Posterior cingulate gyrus (tissue), 11 donors: ENCODE measurements around the gene SNRNP200.

Source experiments
- DNase-seq, 10 donors: peaks; one replicate each; pipeline versions ENCODE4 v3.0.0 to v3.0.0-alpha.2; 2020 to 2021; ENCODE audit warnings: mixed read lengths in 3 of 10
- intact Hi-C: fragments of 100-400 bp; cut with DNase I; formaldehyde crosslinking; loops from one replicate; pipeline ENCODE4 v1.15.1; 2023

SNRNP200 gene

DNA sequence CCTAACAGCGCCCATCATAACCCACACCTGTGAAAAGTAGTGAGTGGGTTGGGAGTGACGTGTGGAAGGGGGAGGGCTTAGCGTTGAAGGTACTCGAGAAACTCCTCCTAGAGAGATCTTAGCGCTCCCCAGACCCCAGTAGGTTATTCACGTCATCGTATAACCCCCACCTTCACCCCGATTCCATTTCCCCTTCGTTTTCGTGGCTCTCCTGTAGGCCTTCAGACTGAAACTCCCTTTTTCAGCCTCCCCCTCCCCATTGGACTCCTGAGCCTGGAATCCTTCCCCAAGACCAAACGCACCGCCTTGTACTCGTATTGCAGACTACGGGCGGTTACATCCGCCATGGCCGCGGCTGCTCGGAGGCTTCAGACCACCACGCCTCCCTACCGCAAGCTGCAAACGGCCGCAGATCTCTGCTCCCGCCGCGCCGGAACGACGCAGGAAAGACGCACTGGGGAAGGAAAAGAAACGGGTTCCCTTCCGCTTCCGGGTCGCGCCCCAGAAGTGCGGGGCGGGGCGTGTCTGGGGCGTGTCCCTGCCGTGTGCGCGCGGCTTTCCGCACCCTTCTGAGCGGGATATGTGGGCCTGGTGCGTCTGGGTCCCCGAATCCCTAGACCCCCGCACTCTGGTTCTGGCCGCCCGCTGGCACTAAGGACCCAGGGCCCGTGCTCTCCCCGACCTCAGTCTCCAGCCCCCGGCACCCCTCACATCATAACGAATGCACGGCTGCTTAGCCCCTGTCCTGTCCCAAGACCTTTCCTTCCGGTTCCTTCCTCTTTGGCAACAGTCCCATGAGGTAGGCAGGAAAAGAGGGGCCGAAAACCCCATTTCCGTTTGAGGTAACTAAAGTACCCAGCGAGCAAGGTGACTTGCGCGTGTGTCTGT is at the start of gene SNRNP200:
SNRNP200 (minus strand) TSS at position 456 of the 888 bp plus-strand sequence; CDS start at position 347, 109 bp downstream.
- intact Hi-C loops, result loop anchor here (1.0 kb wide), 2 partner anchors 39 to 204 kb away; partner anchors contain the start of gene CIAO1
- DNase-seq, result peak; percentile 86 to 99 (median 92)

DNA sequence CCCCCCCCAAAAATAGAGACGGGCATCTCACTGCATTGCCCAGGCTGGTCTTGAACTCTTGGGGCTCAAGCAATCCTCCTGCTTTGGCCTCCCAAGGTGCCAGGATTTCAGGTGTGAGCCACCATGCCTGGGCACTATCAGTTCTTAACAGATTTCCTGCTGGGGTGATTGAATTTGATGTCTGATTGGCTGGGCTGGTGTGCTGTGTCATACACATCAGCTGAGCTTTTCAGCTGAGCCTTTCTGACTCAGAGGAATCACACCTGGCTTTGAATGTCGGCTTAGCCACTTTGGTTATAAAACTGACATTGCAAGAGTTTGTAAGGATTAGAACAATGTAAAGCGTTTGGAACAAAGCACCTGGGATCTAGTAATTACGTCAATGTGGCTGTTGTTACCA is 49.1 kb upstream of the SNRNP200 start:
- intact Hi-C loops, result no loop called here

DNA sequence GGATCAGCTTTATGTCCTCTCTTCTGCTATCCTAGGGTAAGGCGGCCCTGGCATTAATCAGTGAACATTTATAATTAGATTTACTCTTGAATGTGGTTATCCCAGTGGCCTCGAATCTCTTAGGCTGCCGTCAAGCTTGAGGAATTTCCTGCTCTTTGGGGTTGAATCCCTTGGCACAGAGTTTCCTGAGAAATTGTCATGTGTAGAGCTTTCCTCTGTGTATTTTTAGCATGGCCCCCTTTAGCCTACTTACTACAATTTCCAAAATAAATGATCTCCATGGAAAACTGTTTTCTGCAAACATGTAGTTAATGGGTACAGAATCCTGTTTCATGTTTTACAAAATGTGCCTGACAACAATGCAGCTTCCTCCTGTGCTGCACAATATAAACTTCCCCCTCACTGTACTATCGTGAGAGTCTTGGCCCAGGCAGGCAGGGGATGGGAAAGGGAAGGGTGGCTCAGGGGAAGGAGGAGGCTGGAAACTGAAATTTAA is 48.3 kb upstream of the SNRNP200 start:
- intact Hi-C loops, result no loop called here
- no peak for DNase-seq

More for the DNA sequence above, 49.1 kb upstream of the SNRNP200 start:
- DNase-seq, result no peak

DNA sequence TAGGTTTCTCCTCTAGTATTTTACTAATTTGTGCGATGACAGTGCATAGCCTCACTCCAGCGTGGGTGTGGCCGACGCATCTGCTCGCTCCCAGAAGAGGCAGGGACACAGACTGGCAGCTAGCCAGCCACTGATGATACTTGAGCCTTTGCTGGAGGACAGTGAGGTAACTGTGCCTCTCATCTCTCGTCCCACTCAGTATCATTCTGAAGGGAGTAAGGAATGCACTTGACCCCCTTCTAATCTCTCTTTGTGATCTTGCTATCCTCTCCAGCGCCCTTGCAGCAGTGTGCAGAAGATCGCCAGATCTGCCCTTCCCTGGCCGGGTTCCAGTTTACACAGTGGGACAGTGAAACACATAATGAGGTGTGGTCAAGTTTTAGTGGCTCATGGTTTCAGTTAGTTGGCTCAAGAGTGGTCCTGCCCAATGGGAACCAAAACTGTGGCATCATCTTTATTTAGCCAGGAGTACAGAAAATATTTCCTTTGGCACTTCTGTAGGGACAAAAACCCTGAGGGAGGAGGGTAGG is 47.8 kb upstream of the SNRNP200 start:
- intact Hi-C loops, result no loop called here
- peak in 7 of 10 donors; percentile 20 to 89 (median 39) for DNase-seq

DNA sequence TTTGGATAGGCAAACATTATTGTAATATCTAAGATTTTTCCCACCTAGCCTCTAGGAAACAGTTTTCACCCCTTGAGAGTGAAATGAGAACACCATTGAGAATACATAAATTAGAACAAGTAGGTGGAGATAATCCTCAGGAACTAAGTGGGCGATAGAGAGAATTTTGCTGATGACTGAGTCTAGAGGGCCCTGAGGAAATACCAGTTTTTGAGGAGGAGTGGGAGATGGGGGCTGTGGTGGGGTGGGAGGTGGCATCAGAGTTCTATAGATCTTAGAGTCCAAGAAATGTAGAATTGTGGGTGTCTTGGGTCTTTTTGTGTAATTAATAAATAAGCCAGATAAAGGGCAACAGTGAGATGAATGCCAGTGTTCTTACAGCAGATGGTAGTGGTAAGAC is 42.0 kb upstream of the SNRNP200 start:
- no peak for DNase-seq
- intact Hi-C loops, result no loop called here

DNA sequence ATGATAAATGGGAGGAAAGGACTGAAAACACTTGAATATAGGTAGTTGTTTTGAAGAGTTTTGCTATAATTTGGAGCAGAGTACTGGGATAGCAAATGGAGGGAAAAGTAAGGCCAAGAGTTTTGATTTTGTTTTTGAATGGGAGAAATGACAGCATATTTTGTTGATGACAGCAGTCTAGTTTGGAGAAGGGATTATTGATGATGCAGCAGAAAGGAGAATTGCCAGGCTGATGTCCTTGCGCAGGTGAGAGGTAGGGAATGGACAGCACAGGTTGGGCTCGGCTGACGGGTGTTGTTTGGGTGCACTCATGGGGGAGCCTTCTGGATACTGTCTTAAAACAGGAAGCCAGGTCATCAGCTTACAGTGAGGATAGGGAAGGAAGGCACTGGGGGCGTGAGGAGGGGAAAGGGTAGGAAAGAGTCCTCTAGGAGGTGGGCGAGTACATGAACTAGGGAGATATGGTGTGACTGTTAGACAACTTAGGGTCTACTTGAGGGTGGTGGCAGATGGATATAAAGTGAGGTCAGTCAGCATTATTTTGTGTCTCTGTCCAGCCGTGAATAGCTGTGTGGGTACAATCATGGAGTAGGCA is 40.6 kb upstream of the SNRNP200 start:
- intact Hi-C loops, result no loop called here
- no peak for DNase-seq

DNA sequence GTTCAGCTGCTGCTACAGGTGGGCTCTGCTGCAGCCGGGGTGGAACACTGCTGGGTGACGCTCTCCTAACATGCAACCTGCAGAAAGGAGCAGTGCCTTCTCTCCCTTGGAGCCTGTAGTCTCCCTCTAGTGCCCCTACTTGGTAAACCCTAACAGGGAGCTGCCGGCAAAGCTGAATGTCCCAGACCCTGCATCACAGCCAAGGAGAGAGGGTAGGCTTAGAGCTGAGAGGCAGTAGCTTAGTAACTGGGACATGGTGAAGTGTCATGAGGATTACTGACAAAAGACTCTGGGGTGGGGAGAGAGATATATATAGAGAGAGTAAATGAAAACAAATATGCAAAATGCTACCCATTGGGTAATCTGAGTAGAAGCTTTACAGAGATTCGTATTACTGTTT is 40.1 kb upstream of the SNRNP200 start:
- intact Hi-C loops, result no loop called here
- no peak for DNase-seq

DNA sequence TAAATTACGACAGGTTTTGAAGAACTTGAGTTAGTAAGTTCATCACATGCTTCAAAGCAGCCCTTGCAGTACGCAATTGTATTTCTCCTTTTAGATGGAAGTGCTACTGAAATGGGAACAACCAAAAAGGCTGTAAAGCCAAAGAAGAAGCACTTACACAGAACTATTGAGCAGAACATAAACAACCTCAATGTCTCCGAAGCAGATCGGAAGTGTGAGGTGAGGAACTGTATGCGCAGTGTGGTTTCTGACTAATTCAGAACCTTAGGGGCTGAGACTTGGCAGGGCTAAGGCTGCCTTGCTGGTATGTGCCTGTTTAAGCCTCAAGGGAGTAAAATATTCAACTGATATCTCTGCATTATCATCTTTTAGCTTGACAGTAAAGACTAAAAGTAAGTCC is 38.7 kb upstream of the SNRNP200 start:
- intact Hi-C loops, result no loop called here
- no peak for DNase-seq

DNA sequence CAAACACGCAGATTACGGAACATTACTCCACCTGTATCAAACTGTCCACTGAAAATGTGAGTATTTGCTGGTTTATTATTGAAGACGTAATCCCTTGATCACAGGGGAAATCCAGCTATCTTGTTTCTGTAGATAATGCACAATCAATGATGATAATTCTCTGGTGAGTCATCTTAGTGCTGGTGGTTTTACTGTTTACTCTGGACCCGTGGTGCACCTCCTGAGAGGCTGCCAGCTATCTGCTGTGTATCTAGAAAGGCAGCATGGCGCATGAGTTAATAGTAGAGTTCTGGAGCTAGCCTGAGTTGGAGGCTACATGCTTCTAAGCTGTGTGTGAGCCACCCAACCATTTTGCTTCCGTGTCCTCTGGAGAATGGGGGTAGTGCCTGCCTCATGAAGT is 36.7 kb upstream of the SNRNP200 start:
- intact Hi-C loops, result no loop called here
- no peak for DNase-seq

DNA sequence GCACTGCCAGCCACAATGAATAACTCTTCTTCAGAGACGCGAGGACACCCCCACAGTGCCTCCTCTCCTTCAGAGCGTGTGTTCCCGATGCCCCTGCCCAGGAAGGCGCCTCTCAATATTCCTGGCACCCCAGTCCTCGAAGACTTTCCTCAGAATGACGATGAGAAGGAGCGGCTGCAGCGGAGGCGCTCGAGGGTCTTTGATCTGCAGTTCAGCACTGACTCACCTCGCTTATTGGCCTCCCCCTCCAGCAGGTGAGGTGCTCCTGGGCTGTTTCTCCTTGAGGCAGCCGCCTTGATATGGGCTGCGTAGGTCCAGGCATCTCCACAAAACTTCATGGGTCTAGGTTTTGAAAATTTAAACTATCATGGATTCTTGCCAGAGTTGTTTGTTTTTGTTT is 36.3 kb upstream of the SNRNP200 start:
- DNase-seq, result no peak
- intact Hi-C loops, result no loop called here

DNA sequence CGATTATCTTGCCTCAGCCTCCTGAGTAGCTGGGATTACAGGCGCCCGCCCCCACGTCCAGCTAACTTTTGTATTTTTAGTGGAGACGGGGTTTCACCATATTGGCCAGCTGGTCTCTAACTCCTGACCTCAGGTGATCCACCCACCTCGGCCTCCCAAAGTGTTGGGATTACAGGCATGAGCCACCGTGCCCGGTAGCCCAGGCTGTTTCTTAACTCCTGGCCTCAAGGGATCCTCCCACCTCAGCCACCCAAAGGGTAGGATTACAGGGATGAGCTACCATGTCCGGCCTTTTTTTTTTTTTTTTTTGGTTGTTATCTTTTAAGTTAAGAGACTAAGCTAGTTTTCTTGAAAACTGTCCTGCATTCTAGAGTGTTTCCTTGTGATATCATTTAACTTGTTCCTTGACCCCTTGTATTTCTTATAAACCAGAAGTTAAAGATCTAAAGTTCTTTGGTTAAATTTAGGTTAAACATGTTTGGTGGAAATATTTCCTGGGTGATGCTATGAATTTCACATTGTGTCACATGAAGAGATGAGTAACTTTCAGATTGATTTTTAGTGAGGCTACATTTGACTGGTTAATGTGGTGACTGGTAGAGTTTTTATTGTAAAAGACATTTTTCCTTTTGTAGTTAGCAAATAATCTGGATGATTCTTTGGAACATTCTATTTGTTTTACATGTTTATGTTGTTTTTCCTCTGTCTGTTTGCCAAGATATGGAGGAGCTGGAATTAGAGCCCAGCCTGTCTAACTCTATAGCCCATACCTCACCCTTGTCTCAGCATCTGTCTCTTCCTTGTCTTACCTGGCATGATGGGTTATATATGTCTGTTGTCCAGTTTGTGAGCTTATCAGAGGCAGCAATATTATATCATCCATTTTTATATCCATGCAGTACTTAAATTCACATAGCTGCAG is 35.4 kb upstream of the SNRNP200 start:
- no peak for DNase-seq
- intact Hi-C loops, result no loop called here

DNA sequence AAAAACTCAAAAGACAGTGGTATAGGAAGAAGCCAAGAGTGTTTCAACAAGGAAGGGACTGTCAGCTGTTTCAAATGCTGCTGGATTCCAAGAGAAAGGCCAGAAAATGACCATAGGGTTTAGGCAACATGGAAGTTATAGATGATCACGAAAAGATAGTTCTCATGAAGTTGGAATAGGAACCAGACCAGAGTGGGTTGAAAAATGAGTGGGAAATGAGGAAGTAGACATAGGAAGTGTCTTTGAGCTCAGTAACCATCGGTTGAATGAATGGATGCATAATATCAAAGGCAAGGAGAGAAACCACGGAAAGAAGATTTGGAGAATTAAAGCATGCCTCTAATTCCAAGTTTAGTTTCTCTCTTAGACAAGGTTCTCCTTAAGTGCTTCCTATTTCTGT is 31.5 kb upstream of the SNRNP200 start:
- intact Hi-C loops, result no loop called here
- DNase-seq, result no peak

DNA sequence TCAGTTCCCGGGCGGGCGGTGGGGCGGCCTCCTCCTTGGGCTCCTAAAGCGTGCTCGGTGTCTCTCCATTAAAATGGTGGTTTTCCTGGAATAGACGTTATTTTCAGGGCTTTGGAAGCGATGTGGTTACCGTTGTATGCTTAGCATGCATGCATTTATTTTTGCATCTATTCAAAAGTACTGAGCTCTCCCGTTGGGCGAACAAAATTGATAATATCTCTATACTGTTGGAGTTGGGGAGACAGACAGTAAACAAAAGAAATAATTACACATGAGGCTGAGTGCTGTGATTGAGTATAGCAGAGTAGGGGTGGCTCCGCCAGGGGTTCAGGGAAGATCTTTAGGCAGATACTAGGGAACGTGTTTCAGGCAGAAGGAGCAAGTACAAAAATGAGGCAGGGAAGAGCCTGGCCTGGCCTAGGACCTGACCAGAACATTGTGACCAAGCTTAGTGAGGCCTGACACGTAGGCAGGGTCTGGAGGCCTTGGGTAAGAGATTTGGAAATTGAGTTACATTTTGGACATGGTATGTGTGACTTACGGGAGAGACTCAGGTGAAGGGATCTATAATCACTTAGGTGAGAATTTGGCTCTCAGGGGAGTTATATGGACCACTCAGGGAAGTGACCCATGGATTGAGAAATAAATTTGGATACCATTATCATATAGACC is 30.9 kb upstream of the SNRNP200 start:
- no peak for DNase-seq
- intact Hi-C loops, result no loop called here

DNA sequence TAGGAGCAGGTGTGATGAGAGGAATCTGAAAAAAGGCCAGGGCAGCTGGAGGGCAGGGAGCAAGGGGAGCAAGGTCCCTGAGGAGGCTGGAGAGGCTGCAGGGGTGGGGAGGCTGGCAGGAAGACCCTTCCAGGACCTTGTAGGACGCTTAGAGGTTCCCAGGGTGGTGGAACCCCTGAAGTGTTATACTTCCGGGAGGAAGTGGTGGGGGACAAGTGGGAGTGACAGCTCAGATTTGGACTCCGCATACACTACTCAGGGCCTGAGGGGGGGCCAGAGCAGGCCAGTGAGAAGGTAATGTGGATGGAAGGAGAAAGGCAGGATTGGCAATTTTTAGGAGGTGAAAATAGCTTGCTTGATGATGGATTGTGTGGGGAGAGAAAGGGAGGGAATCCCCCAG is 28.4 kb upstream of the SNRNP200 start:
- no peak for DNase-seq
- intact Hi-C loops, result no loop called here

DNA sequence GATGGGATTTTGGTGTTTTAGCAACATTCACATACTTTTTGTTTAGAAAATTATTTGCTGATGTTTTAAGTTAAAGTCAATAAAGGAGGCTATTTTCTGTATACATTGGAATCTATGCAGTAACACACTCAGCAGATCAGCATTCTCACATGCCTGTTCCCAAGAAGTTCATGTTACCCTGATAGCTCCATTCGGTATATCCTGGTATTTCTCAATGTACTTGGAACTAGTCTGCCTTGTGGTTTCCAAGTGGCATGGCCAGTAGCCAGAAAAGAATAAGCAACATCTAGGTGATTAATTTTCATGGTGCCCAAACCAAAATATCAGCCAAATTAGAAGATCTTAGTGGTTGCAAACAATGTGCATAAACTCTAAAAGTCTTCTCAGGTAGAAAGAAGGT is 25.1 kb upstream of the SNRNP200 start:
- DNase-seq, result no peak
- intact Hi-C loops, result no loop called here

DNA sequence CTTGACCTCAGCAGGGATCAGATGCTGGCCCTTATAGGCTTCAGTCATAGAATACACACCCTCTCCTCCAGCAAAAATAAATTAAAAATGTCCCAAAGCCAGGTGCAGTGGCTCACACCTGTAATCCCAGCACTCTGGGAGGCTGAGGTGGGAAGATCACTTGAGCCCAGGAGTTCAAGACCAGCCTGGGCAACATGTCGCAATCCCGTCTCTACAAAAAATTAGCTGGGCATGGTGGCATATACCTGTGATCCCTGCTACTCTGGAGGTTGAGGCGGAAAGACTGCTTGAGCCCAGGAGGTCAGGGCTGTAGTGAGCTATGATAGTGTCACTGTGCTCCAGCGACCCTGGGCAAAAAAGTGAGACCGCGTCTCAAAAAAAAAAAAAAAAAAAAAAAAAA is 24.5 kb upstream of the SNRNP200 start:
- no peak for DNase-seq
- intact Hi-C loops, result no loop called here

DNA sequence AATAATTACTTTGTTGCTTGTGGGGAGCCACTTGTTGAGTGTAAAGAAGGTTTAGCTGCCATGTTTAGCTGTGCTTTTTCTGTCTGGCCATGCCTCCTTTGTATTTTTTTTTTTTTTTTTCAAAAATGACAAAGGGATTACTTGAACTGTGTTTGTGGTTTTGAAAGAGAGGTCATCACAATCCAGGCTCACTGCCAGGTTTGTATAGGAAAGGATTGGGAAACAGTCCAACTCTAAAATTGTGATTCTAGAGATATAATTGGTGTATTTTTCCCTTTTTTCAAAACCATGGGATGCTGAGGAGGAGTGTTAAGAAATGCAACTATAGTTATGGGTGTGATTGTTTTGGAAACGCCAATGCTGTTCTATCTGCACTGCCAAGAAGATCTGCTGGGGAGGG is 24.1 kb upstream of the SNRNP200 start:
- DNase-seq, result no peak
- intact Hi-C loops, result no loop called here

DNA sequence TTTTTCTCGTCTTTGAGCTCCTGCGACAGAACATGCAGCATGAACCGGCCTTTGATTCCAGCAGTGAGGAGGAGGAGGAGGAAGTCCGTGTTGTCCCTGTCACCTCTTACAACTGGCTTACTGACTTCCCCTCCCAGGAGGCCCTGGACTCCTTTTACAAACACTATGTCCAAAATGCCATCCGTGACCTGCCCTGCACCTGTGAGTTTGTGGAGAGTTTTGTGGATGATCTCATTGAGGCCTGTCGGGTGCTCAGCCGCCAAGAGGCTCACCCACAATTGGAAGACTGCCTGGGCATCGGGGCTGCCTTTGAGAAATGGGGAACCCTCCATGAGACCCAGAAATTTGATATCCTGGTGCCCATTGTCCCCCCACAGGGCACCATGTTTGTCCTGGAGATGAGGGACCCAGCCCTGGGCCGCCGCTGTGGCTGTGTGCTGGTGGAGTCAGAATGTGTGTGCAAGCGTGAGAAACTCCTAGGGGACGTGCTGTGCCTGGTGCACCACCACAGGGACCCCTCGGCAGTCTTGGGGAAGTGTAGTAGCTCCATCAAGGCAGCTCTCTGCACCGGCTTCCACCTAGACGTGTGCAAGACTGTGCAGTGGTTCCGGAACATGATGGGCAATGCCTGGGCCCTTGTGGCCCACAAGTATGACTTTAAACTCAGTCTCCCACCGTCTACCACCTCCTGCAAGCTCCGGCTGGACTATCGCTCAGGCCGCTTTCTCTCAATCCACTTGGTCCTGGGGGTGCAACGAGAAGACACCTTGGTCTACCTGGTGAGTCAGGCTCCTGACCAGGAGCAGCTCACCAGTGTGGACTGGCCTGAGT is 21.9 kb upstream of the SNRNP200 start:
- intact Hi-C loops, result no loop called here
- DNase-seq, result no peak

DNA sequence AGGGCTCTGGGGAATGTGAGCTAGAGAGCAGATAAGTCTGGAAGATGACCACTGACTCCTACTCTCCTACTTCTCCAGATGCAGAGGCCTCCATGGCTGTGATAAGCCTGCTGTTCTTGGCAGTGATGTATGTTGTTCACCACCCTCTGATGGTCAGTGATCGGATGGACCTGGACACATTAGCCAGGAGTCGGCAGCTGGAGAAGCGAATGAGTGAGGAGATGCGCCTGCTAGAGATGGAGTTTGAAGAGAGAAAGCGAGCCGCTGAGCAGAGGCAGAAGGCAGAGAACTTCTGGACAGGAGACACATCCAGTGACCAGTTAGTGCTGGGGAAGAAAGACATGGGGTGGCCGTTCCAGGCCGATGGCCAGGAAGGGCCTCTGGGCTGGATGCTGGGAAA is 21.2 kb upstream of the SNRNP200 start:
- intact Hi-C loops, result no loop called here
- no peak for DNase-seq
